Stimulated activated CD8-positive, alpha-beta memory T cell treated with anti-CD3 and anti-CD28 coated beads, Interleukin-2, amount 100 ng/mL, for 1 hour (primary cell): ENCODE data around the gene ACHE.
A peak's percentile ranks its signal among the peaks of the same experiment; 100 is the strongest.
"Not testable (repeated sequence)": the region's sequence is repeated elsewhere in the genome, so short reads cannot be mapped to it uniquely, and the experiment has no call there.

ENCODE experiments used
- DNase-seq, 2 donors: peaks; one replicate each; pipeline ENCODE4 v3.0.0-alpha.2; 2020; ENCODE audit warnings: low read depth in 2 of 2

ACHE gene

GRCh38 chr7:100861616-100861985 is 34.1 kb downstream of the ACHE start:
- DNase-seq, result no peak

DNA sequence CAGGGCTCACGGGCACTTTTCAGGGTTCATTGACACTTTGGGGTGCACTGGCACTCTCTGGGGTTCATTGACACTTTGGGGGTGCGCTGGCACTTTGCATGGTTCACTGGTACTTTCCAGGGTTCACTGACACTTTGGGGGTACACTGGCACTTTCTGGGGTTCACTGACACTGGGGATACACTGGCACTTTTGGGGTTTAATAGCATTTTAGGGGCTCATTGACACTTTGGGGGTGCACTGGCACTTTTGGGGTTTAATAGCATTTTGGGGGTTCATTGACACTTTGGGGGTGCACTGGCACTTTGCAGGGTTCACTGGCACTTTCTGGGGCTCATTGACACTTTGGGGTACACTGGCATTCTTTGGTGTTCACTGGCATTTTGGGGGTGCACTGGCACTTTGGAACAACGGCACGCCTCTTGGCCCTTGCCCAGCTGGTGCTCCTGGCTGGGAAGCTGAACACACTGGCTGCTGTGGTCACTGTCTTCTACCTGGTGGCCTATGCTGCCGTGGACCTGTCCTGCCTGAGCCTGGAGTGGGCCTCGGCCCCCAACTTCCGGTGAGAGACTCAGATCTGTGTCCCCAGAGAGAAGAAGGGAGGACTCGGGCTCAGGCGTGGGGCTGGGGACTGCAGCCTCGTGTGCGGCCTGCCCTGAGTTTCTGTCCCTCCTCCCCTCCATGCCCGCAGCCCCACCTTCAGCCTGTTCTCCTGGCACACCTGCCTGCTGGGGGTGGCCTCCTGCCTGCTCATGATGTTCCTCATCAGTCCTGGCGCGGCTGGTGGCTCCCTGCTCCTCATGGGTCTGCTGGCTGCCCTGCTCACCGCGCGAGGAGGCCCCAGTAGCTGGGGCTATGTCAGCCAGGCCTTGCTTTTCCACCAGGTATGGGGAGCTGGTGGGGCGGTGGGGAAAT is 34.7 kb downstream of the ACHE start:
- no peak for DNase-seq

DNA sequence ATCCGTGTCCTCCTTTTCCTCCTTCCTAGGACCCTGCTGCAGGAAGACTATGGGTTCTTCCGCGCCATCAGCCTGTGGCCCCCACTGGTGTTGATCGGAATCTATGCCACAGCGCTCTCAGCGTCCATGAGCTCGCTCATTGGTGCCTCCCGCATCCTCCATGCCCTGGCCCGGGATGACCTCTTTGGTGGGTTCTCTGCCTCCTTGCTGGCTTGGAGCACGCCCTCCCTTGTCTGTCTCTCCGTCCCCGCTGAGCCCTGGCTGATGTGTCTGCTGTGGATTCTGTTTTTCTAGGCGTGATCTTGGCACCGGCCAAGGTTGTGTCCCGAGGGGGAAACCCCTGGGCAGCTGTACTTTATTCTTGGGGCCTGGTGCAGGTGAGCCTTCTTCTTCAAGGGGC is 35.8 kb downstream of the ACHE start:
- no peak for DNase-seq

- no peak for DNase-seq
Measured at GRCh38 chr7:100856871-100857282, 38.8 kb downstream of the ACHE start.

DNA sequence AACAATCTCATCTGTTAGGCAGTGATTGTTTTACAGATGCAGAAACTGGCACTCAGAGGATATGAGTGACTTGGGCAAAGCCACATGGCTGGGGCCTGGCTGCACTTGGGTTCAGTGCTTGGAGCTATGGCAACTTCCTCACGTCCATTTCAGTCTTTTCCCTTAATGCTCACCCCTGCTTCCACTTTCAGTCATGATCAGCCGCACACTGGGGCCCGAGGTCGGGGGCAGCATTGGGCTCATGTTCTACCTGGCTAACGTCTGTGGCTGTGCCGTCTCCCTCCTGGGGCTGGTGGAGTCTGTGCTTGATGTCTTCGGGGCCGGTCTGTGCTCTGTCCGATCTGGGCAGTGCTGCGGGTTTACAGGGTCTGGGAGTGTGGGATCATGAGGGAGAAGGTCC is 40.2 kb downstream of the ACHE start:
- DNase-seq, result no peak

DNA sequence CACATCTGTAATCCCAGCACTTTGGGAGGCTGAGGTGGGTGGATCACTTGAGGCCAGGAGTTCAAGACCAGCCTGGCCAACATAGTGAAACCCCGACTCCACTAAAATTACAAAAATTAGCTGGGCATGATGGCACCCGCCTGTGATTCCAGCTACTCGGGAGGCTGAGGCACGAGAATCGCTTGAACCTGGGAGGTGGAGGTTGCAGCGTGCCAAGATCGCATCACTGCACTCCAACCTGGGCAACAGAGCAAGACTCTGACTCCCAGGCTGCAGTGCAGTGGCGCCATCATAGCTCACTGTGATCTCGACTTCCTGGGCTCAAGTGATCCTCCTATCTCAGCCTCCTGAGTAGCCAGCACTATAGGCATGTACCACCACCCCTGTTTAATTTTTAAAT is 40.8 kb downstream of the ACHE start:
- not testable (repeated sequence) for DNase-seq

DNA sequence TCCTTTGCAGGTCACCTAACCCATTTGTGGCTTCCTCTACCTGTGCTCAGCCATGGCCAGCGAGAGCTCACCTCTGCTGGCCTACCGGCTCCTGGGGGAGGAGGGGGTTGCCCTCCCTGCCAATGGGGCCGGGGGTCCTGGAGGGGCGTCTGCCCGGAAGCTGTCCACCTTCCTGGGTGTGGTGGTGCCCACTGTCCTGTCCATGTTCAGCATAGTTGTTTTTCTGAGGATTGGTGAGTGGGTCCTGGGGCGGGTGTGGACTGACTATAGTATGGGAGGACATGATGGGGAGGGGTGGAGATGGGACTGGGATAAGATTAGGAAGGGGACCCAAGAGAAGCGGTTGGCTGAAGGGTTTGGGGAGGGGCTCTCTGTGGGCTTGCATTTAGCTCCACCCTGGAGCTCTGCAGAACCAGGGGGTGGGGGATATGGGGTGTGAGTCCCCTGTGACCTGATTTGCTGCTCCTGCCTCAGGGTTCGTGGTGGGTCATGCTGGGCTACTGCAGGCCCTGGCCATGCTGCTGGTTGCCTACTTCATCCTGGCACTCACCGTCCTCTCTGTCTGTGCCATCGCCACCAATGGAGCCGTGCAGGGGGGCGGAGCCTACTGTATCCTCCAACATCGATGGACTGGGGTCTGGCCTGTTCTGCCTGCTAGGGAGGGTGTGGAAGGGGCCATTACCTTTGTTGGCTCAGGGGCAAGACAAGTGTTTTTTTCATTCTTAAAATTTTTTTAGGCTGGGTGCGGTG is 41.4 kb downstream of the ACHE start:
- no peak for DNase-seq

GRCh38 chr7:100852048-100852872 is 43.4 kb downstream of the ACHE start, which contains the start of gene SLC12A9:
Gene SLC12A9, plus strand, starts transcription at chr7:100852713. Its CDS starts 1,485 bp downstream, at chr7:100854198.
- DNase-seq, result peak; percentile 64 to 72

DNA sequence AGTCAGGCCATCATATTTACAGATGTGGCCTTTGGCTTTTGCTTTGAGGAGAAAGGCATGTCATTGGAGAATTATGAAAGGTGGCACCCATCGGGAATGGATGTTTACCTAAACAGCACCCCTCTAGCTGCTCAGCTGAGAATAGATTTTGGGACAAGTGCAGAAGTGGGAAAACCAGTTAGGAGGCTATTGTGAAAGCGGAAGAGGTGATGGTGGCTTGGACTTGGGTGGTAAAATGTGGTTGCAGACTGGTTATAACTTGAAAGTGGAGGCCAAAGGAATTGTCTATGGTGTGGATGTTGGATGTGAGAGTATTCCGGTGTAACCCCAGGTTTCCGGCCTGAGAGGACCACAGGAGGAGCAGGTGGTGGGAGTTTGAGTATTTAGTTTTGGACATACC is 48.3 kb downstream of the ACHE start:
- DNase-seq, result no peak

- no peak for DNase-seq
Measured at GRCh38 chr7:100840470-100841100, 55.1 kb downstream of the ACHE start.
